GM21515 (cell line): Measurements from ENCODE around the gene CCDC197.

ENCODE experiments used
- ATAC-seq: cut with Tn5 transposase; IDR thresholded peaks from one replicate; pipeline ENCODE4 v1.9.1; 2021; ENCODE audit not compliant: unreplicated experiment

The CCDC197 gene

DNA sequence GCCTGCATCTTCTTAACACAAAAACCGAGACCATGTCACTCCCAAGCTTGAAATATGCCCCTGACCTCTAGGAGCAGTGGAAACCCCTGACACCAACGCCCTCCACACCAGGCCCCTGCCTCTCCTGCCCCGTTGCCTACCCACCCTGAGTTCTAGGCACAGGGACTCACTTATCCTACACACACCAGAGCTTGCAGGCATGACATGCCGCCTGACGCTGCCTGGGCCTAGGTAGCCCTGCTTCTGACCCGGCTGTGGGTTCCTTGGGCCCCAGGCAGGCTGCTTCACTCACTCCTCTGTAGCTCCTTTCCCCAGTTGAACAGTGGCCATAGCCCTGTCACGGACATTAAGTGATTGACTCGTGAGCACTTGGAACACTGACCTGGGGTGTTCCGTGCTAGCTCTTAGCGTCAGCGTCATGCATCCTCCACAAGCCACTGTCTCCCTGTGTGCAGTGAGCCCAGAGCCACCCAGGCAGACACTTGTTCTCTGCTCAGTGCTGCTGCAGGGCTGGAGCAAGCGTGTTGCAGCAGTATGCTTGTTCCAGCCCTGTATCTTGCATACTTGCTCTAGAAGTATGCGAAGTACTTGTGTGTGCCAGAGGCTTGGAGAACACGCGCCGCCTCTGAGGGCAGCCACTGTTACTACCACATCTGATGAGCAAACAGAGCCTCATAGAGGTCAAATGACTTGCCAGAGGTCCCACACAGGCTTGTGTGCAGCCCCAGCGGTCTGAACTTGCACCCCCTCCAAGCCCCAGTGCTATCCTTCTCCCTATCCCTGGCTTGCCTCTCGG lies 44.6 kb downstream of the CCDC197 start:
- ATAC-seq: no peak

DNA sequence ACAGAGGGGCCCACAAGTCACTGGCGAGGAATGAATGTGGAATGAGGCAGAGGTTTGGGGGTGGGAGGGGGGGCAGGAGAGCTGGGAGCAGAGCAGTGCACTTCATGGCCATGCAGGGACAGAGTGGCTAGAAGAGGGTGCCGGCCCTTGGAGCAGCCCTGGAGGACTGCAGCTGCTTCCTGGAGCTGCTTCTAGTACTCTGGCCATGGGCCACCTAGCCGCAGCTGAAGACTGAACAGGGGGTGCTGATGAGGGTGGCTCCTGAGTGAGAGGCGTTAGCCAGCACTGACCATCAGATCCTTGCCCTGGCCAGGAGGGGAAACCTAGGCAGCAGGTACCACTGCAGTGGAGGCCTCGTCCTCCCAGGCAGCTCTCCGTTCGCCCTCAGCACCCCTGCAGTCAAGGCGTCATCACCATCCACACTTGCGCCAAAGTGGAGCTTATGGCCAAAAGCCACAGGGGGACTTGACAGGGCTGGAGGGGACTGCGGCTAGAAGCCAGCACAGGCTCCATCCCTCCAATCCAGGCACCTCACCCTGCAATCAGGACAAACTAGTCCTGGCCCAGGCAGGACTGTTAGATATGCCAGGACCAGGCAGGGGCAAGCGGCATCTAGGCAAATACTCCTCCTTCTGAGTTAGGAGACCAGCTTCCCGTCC lies 45.5 kb downstream of the CCDC197 start:
- ATAC-seq: no peak

DNA sequence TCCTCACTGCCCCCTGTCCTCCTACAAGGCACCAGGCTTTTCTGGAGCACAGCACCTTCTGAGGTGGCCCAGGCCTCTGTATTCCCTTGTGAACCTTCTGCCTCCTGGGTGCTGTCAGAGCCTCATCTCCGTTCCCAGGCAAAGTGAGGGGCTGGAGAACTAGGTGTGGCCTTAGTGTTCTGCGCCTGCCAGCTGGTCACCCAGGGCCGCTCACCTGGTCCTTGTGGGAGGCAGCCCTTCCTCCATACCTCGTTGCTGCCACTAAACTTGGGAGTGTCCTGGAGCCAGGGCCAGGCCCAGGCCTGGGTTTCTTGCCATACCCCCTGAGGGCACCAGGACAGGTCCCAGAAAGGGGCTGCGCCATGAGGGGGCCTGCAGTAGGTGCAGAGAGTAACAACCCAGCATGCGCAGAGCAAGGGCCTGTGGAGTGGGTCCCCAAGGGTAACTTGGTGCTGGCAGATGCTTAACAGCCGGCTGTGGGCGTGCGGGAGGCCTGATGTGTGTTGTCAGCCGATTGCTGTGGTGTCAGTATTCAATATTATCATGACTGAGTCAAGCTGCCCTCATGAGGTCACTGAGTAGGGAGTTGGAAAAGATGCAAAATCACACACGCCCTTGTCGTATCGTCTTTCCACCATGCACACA lies 46.1 kb downstream of the CCDC197 start:
- no peak for ATAC-seq

DNA sequence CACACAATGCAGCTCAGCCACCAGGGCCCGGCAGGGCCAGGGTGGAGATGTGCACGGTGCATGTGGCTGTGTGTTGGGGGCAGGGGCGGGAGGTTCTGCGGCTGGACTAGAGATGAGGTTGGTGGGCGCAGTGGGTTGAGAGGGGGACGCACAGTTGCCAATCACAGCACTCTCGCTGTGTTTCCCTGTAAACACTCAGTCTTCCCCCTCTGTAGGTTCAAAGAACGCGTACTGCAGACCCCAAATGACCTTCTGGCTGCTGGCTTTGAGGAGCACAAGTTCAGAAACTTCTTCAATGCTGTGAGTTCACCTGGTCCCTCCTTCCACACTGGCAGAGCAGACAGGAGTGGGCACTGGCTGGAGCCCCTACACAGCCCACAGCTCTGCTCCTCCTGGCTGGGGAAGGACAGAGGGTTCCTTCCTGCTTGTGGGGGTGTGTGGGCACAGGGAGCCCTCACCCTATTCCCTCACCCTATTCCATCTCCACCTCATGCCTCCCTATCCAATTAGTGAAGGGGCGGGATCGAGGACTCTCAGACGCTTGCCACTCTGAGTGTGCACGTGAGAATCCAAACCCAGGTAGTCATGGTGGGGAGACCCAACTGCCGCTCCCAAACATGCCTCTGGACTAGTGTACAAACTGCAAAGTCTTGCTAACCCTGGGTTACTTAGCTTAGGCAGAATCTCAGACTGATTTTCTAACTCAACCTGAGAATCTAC lies 46.8 kb downstream of the CCDC197 start:
- no peak for ATAC-seq

DNA sequence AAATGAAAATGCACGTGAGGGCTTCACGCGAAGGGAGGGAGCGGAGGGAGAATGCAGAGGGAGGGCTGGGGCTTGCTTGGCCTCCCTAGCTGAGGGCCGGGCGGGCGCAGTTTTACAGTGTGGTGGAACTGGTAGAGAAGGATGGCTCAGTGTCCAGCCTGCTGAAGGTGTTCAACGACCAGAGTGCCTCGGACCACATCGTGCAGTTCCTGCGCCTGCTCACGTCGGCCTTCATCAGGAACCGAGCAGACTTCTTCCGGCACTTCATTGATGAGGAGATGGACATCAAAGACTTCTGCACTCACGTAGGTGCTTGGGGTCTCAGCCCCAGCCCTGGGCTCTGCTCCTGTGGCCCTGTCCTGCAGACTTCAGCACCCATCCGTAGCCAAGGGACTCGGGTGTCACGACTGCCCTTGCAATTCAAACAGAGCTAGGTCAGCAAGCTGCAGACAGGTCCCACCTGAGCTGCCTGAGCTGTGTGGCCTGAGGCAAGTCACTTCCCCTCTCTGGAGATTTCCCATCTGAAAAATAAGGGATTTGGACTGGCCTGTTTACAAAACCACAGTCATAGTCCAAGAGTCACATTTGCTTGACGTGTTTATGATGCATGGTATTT lies 47.5 kb downstream of the CCDC197 start:
- no peak for ATAC-seq

DNA sequence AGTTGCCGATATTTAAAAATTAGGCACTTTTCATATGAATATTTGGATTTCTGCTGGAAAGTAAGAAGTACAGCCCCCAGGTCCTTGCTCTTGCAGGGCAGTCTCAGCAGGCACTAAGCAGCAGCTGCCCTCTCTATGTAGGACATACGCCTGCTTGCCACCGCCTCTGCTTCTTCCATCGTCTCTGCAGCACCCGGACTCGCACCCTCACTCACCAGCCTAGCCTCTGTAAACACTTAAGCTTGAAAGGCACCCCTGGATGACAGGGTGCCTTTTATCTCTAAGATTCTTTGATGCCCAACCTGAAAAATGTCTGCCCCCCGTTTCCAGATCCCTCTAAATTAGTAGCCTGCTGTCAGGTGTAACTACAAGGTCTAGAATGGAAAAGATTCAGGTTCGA lies 48.0 kb downstream of the CCDC197 start:
- ATAC-seq: no peak

DNA sequence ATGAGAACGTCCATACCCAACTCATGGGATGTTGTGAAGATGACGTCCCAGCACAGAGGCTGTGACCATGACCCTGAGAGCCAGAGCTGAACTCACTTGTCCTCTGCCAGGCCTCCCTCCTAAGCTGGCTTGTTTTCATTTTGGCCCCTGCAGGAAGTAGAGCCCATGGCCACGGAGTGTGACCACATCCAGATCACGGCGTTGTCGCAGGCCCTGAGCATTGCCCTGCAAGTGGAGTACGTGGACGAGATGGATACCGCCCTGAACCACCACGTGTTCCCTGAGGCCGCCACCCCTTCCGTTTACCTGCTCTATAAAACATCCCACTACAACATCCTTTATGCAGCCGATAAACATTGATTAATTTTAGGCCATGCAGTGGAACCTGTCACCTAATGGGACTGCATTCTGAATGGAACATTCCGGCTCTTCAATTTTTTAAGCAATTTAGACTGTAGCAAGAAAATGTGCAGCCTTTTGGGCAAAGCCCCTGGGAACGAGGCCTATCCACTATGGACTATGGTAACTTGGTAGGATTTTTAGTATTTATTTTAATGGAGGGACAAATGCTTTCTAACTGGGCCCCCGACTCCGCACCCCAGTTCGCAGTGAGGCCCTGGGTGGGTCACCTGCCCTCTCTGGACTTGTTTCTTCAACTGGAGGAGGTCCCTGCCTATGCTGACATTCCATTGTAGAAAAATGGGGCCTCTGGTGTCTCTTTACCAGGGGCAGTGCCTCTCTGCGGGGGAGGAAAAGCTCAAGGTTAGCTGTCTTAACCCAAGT lies 48.7 kb downstream of the CCDC197 start:
- no peak for ATAC-seq

DNA sequence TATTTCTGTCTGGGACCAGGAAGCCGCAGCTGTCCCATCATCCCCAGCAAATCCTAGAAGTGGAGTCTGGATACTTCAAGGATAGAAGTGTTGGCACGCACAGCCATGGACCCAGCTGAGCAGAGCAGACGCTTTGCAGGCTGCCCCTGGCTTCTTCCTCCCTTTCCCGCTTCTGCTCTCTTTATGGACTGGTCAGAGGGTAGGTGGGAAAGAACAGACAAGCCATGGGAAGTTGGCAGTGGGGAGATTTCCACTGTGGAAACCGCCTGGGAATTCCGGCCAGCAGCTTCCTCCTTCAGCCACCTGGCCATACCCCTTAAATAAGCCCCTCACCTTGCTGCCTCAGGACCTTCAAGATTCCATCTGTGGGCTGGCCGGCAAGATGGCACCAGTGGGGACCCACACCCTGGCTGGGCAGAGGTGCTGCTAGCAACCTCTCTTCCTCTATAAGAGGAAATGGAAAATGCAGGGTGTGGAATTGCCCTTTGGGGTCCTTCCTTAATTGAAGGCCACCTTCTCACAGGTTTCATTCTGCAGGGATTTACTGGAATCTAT lies 49.7 kb downstream of the CCDC197 start:
- no peak for ATAC-seq

DNA sequence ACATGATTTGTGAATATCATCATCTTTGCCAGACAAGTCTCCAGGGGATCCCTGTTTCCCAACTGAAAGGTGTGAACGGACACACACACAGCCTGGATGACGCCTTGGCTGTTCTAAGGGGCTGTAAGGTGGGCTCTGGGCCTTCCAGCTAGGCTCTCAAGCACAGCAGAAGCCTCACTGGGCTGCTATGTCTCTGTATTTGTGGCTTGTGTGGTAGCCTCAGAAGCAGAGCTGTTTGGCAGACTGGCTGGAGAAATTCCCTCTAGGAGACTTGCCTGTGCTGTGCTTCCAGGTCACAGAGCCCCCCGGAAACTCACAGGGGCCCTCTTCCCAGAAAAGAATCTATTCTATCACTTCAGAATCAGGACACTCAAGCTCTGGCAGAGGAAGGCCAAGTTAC lies 50.5 kb downstream of the CCDC197 start:
- no peak for ATAC-seq

DNA sequence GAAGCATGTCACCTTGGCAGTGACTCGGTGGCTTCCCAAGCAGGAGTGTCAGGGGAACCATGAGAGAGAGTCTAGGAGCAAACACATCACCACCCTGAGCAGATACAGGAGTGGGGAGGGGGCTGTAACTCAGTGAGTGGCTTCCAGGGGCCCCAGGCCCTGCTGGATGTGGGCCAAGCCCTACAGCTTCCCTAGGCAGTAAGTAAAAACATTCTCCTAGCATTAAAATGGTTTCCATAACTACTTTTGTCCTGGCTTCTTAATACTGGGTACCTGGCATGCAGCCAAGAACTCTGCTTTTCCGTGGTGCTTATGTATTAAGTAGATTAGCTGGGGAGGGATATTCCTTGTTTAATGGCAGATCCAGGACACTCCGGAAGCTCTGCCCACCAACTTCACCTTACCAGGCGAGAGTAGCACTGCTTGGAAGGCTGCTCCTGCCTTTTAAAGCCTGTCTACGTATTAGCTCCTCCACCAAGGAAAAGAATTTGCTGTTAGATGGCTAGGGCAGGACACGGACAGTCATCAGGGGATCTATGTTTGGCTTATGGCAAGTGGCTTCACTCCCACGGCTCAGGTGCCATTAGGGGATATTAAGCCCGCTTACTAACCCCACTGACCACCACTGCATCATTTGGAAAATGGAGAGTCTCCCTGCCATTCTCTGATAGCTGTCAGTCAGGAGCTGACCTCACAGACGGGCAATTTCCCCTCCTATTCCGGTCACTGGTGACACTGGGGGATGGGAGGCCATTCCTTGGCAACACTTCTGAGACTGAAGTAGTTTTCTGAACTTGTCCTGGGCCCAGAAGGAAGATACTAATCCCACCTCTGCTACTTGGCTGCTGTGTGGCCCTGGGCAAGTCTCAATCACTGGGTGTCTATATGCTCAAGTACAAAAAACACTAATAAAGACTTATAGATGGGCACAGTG lies 51.9 kb downstream of the CCDC197 start:
- ATAC-seq: no peak

DNA sequence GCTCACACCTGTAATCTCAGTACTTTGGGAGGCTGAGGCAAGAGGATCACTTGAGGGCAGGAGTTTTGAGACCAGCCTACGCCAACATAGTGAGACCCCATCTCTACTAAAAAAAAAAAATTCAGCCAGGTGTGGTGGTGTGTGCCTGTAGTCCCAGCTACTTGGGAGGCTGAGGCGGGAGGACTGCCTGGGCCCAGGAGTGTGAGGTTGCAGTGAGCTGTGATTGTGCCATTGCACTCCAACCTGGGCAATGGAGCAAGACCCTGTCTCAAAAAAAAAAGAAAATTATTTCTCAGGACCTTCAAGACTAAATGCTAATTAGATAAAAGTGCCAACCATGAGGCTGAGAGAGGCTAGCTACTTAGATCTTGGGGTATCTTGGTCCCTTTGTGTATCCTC lies 52.5 kb downstream of the CCDC197 start:
- no peak for ATAC-seq

DNA sequence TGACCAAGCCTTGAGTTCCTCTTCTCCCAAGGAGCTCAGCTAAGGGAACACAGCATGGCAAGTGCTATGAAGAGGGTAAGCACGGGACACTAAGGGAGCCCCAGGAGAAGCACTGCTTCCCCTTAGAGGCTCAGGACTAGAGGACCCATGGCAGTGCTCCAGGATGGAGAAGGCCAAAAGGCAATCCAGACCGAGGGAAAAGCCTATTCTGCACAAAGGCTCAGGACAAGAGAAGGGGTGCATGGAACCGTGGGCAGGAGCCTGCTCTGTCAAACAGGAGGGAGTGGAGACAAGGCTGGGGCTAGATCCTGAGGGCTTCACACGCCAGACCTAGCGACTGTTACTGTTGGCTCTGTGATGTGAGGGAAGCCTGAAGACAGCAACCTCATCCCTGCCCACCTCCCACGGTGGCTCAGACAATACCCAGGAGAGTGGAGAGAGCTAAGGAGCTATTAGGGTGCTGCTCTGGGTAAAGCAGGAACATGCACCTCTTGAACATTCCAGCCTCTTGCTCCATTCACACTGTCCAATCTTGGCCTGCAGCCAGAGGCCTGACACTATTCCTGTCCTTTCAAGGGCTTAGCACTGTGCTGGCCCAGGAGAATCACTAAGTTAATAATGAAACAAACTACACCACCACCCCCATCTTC lies 53.3 kb downstream of the CCDC197 start:
- ATAC-seq: no peak

DNA sequence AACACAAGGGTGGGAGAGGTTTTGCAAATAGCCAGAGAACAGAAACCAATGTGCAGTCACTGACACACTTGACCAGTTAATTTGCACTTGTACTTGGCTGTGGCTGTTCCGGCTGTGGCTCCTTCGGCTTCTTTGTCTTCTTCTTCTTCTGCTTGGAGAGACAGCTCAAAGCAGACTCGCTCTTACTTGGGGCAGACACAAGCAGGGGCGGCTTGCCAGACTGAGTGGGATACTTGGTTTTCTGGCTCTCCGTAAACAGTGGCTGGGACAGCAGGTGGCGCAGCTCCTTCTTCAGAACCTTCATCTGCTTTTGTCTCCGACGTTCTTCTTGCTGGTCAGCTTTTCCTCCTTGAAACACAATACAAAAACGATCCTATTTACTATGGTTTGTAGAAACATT lies 54.0 kb downstream of the CCDC197 start:
- no peak for ATAC-seq

DNA sequence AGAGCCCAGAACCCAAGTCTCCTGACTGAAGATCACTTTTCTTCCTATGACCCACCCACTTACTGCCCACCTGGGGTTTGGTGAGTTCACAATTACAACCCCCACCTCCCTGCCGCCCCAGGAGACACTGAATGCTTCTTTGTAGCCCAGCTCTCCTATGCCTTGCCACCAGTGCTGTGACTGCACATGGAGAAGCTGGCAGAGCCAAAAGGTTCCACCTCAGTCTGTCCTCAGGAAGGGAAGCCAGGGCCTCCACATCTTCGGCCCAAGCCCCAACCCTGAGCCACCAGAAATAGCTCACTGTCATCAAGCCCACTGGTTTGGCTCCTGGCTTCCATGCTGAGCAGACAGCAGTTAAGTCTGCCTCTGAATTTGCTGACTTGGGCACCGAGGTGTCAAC lies 54.7 kb downstream of the CCDC197 start:
- ATAC-seq: no peak

DNA sequence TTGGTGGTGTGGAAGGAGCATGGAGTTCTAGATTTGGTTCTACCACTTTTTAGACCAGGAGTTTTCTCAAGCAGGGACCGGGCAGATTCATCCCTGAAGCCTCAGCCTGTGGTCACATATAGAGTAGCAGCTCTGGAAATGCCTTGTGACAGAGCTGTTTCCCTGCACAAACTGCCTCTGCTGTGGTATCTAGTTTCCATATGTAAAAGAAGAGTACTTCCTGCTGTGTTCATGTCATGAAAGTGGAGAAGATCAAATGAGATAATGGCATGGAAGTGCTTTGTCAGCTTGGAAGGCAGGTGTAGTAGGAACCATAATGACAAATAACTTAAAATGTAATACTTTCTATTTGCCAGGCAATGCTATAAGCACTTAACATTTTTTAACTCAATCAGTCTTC lies 55.1 kb downstream of the CCDC197 start:
- no peak for ATAC-seq

DNA sequence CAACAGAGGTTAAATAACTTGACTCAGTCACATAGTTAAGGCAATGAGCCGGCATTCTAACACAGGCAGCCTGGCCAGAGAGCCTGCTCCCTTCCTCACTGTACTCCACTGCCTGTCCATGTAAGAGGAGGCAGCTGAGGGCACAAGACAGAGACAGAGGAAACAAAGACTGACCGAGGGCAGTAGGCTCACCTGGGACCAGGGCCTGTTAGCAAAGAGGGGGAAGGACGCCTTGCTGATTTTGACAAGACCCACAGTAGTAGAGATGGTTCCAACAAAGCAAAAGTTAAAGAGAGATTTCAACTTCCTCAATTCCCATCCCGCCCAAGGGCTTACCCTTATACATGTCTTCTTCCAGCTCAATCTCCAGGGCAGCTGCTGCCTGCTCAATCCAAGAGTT lies 55.6 kb downstream of the CCDC197 start:
- no peak for ATAC-seq

DNA sequence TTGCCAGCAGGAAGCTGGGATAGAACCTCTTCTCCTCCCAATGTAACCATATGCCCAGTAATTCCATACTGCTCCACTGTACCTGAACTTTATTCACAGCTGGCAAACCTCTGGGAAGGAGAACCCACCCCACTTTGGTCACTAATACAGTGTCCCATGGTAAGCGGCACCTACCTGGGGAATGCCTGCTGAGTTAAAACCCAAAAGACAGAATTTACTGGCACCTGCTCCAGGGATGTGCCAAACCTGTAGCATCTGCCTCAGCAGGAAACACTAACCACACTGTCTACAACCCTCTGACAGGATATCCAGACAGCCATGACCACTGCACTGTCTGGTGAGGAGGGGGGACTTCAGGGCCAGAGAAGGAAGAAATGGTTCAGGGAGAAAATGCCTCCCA lies 57.3 kb downstream of the CCDC197 start:
- no peak for ATAC-seq

DNA sequence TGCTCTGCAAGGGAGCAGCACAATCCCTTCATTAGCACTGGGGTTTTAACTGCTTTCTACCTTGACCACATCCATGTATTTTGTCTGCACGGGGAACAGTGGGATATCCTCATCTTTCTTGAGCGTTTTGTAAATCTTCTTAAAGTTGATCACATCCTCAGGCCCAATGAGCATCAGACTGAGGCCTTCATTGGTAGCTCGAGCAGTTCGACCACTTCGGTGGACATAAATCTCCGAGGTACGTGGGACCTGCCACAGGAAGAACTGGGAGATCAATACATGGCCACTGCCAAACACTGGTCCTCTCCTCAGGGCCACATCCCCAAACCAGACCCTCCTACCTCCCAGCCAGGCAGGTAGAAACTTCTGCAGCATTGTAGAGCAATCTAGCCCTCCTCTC lies 57.8 kb downstream of the CCDC197 start:
- no peak for ATAC-seq
